Measurements from ENCODE around the gene FAF1.
"Not testable (repeated sequence)": the region's sequence is repeated elsewhere in the genome, so short reads cannot be mapped to it uniquely, and the experiment has no call there.

Gene FAF1

DNA sequence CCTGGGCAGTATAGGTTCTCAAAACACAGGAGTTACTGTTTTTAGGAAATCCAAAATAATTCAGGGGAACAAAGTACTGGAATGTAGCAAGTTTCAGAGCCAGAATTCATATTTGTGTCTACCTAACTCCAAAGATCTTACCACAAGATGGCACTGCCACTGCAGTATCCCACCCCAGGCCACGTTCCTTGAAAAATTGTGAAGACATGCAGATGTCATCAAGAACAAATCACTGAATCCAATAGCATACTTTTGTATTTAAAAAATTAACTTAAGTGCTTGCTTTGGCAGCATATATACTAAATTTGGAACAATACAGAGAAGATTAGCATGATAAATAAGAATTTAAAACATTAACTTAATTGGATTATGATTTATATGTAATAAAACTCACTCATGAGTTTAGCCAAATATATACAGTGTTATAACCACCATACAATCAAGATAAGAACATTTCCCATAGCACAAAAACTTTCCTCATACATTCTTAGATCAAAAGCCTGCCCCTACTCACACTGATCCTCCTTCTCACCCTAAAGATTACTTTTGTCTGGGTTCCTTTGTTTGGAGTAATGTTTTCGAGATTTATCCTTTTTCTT is 209.9 kb downstream of the FAF1 start:
- DNase-seq = no peak

- DNase-seq = no peak
Observed at GRCh38 chr1:50747394-50747793, 212.7 kb downstream of the FAF1 start.

DNA sequence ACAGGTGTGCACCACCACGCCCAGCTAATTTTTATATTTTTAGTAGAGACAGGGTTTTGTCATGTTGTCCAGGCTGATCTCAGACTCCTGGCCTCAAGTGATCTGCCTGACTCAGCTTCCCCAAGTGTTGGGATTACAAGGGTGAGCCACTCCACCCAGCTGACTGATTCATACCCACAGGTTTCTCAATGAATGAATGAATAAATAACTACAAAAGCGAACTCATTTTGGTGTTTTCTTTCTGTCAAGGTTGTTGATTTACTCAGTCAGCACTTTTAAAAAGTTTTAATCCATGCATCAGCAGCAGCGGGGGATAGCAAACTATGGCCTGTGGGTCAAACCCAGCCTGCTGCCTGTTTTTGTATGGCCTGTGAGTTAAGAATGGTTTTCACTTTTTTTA is 217.5 kb downstream of the FAF1 start:
- DNase-seq = no peak

DNA sequence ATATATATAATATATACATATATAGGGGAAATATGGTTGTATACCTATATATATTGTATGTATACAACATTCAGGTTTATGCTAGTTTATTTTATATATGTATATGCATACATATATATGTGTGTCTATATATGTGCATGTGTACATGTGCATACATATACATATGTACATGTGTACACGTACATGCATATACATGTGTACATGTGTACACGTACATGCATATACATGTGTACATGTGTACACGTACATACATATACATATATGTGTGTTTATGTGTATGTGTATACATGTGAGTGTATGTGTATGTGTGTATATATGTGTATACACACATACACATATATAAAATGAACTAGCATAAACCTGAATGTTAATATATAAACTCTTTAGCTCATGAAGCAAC is 220.9 kb downstream of the FAF1 start:
- no peak for DNase-seq

DNA sequence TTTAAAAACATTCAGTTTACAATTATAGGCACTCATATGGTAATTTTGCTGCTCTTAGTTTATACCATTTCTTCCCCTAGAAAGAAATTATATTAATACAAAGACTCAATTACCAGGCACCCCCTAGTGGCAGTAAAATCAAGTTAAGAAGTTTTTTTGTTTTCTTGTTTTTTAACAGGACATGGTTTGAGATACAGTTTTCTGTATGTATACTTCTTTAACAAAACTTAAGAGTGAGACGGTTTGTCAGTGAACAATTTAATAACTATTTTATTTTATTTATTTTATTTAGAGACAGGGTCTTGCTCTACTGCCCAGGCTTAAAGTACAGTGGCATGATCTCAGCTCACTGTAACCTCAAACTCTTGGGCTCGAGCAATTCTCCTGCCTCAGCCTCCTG is 224.6 kb downstream of the FAF1 start:
- no peak for DNase-seq

GRCh38 chr1:50727578-50727977 is 232.5 kb downstream of the FAF1 start:
- not testable (repeated sequence) for DNase-seq

GRCh38 chr1:50724626-50725286 is 235.3 kb downstream of the FAF1 start:
- no peak for DNase-seq

GRCh38 chr1:50720457-50721053 is 239.5 kb downstream of the FAF1 start:
- no peak for DNase-seq

DNA sequence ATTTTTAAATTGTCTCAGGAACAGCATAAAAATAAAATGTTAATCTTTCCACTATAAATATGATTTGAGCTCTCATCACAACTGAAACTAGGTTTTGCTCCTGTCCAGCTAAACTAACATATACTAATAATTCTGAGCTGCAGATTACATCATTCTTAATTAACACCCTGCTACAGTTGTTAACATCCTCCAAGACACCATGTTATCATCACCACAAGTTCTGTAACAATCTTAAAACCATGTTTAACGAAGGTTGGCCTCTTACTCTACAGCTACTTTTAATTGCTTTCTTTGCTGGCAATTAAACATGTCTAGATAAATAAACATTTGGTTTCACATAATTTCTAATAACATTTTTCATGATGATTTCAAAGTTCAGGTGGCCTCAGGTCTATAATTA is 240.9 kb downstream of the FAF1 start:
- no peak for DNase-seq

GRCh38 chr1:50717327-50717726 is 242.7 kb downstream of the FAF1 start:
- no peak for DNase-seq

DNA sequence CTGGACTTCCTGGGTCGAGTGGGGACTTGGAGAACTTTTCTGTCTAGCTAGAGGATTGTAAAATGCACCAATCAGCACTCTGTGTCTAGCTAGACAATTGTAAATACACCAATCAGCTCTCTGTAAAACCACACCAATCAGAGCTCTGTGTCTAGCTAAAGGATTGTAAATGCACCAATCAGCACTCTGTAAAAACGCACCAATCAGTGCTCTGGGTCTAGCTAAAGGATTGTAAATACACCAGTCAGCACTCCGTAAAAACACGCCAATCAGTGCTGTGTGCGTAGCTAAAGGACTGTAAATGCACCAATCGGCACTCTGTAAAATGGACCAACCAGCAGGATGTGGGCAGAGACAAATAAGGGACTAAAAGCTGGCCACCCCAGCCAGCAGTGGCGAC is 243.6 kb downstream of the FAF1 start:
- DNase-seq = not testable (repeated sequence)

DNA sequence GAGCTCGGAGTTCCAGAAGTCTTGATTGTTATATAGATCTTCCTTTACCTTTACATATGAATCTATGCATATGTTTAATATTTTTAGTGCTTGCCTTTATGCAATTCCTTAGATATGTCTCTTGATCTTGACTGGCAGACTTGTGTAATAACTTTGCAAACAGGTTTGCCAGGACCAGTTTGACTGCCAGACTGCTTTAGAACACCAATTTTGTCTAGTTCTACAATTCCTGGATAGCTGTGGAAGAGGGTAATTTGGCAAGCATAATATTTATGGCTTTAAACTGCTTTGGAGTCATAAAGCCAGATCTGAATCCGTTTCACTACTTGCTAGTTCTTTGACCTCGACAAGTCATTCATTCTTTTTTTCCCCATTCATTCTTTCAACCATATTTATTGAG is 250.0 kb downstream of the FAF1 start:
- no peak for DNase-seq

DNA sequence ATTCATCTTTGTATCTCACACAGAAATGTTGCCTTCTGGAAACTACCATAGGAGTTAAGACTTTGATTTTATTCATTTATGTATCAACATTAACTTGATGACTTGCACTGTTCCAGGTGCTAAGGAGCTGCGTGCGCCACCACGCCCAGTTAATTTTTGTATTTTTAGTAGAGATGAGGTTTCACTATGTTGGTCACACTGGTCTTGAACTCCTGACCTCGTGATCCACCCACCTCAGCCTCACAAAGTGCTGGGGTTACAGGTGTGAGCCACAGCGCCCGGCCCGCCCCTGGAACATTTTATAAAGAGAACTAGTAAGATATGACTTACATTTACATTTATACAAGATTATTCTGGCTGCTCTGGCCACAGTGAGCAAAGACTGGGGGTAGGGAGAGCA is 252.2 kb downstream of the FAF1 start:
- DNase-seq = no peak

DNA sequence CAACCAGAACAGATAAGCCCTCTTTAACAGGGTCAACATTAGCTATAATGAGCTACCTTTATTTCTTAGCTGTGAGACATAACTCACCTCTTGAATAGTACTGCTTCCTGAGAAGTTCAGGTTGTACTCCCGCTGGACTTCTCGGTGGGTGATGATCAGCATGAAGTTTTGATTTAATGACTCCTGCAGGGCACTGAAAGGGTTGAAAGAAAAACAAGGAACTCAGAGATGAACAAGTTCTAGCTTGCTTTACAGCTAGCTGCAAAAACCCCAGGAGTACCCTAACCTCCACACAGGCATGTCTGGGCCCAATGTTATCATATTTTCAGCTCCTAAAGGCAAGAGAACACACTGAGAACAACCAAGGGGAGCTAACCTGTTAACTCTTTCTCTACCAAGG is 254.4 kb downstream of the FAF1 start:
- no peak for DNase-seq

DNA sequence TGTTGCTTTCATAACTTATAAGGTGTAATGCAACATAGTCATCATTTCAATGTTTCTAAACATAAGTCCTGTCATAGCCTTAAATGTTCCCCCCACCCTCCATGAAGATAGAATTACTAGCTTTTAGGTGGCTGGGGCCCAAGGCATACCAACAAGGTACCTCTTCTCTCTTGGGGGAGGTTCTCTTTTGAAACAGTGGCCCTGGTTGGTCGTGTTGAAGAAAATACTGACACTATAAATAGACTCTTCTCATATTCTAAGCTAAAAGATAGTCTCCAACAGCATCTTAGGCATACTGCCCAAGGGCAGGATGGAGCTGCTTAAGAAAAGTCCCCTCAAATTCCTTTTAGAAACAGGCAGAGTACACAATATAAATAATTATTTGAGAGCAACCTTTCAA is 255.0 kb downstream of the FAF1 start:
- no peak for DNase-seq

- DNase-seq = no peak
Observed at GRCh38 chr1:50704126-50704525, 255.9 kb downstream of the FAF1 start.

DNA sequence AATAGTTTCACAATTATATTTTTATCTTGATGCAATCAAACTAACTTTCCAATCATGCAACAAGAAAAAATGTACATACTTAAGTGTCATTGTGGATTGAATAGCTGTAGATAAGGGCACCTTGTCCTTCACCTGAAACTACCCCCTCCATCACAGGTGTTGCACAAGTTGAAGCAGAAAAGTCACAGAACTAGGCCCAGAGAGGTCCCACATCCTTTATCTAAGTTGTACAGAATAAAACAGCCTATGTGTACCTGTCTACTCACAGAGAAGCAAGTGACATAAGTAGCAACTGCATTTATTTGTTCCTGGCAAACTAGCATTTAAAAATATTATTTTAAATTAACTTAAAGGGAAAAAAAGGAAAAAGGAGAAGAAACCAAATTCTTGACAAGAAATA is 256.8 kb downstream of the FAF1 start:
- DNase-seq = no peak

- DNase-seq = no peak
Observed at GRCh38 chr1:50702395-50702794, 257.7 kb downstream of the FAF1 start.

DNA sequence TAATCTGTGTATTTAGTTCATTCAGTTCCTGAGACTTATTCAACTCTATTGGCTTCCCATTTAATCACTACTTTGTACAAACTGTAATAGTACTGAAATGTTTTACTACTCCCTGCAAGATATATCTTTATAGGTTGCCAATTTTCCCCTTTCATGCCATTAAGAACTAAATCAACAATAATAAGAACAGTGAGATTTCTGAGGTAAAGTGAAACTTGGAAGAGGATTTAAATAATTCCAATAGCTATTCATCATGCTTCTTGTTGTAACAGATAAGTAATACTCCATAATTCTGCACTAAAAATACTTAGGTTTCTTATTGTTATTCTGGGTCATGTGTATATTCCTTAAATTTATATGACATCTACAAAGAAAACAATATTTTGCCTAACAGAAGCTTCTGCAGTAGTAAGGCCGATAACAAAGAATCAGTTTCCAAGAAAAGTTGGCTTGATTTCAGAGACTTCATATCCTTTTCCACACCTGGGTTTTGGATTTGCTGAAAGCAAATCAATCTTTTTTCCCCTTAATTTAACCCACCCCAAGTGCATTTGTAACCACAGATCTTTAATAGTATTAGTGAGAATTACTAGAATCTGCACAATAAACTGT is 258.3 kb downstream of the FAF1 start:
- no peak for DNase-seq

DNA sequence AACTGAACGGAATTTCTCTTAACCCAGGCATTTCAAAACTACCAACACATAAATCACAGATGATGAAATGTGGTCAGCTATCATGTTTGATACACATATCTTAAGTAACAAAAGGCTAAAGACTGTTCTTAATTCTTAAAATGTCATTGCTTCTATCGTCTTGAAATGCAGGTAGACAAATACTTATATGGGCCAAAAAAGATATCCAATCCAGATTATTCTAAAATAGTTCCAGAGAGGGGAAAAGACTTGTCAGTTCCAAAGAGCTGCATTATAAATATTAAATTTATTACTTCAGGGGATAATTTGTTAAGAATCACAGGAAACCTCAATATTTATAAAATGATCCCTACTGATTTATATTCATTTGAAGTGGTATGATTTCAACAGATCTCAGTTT is 259.4 kb downstream of the FAF1 start:
- no peak for DNase-seq

GRCh38 chr1:50700214-50700613 is 259.9 kb downstream of the FAF1 start:
- DNase-seq = no peak

DNA sequence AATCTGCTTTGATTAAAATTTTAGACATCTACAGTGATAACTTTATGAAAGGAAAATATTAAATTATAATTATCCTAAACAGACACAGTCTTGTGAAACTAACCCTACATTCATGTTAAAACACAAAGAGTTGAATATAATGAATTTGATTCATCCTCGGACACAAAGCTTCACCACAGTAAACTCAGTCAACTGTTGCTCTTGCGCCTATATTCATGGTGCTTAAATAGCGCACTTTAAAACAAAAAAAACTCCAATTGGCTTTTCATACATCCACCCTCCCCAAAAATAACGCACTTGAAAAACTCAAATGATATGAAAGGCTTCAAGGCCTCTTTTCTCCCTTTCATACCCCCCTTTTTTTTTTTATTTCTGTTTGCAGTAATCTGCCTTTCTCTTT is 260.3 kb downstream of the FAF1 start:
- no peak for DNase-seq

DNA sequence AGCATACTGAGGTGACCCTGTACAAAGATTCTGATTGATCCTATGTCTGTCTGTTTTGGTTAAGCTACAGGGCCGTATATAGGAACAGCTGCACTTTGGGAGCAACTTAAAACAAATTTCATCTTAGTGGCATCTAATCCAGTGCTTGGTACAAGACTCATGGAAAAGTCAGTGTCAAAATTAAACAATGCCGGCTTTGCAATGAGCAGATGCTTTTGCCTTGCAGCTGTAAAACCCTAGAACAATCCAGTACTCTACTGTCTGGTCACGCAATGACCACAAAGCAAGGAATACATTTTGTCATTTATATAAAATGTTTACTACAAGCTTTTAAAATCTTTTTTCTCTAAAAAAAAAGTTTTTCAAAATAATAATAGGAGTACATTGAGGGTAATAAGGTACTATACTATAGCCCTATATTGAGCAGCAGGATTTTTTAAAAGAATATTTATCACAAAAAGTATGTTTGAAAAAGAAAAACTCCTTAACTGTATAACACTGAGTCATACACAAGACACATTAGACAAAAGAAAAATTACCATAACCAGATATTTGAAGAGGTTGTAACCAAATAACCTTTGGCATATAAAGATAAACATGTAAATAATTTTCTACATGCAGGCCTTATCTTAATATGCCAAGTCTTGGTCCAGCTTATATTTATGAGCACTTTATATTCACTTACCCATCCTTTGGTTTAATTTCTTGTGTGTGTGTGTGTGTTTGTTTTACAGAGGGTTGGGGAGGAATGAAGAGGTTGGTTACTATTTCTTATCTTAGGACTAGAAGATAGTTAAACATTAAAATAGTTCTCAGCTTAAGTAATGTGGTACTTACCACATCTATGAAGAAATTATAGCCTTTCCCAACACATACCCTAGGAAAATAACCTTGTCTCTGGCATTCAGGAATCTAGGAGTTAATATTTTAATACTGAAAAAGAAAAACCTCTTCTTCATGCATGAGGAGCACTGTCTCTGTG is 262.3 kb downstream of the FAF1 start:
- DNase-seq = no peak
